ENCODE results near the gene ACAD10.
"Not testable (repeated sequence)": the region's sequence is repeated elsewhere in the genome, so short reads cannot be mapped to it uniquely, and the experiment has no call there.

ACAD10 gene

GRCh38 chr12:111687255-111687654, 1.4 kb downstream of the ACAD10 start:
- no peak for DNase-seq (ENCODE audit: low read depth)

DNA sequence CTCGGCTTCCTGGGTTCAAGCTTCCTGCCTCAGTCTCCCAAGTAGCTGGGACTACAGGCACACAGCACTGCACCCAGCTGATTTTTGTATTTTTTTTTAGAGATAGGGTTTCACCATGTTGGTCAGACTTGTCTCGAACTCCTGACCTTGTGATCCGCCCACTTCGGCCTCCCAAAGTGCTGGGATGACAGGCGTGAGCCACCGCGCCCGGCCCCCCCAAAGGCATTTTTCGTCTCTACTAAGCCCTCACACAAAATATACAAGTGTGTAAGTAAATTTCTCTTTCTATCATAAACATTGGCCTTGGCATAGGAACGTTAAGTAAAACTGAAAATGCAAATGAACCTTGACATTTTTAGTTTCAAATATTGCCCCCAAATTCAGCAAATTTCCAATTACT, 2.1 kb downstream of the ACAD10 start:
- DNase-seq (ENCODE audit: low read depth), result no peak

DNA sequence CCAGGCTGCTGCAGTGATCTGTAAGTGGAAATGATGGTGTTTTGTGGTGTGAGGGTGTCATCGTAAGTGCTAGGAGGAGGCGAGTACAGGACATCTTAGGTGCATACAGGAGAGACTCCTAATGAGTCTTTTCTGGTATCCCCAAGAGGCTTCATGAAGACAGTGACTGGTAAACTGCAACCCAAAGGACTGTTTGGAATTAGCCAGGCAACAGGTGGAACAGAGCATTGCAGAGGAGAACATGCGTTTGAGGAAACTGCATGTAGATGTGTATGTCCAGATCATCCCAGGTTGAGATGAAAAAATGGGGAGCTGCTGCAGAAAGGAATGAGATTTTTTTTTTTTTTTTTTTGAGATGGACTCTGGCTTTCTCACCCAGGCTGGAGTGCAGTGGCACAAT, 5.4 kb downstream of the ACAD10 start:
- no peak for DNase-seq (ENCODE audit: low read depth)

GRCh38 chr12:111692575-111693210, 6.8 kb downstream of the ACAD10 start:
- peak; percentile 31 for DNase-seq (ENCODE audit: low read depth)

DNA sequence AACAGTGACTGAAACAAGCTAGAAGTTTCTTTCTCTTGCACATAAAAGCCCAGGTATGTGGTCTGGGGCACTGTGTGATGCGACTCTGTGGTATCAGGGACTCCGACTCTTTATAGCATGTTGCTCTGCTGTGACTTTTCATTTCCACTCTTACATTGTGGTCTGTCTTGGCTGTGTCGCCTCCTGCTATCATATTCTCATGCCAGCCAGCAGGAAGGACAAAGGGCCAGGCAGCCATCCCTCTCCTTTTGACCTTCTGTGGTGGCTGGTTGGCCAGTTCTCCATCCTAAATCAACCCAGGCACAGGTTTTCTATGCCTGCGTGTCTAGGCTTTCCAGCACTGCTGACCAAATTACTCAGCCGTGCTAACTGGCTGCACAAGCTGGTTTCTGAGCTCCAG, 8.0 kb downstream of the ACAD10 start:
- no peak for DNase-seq (ENCODE audit: low read depth)

DNA sequence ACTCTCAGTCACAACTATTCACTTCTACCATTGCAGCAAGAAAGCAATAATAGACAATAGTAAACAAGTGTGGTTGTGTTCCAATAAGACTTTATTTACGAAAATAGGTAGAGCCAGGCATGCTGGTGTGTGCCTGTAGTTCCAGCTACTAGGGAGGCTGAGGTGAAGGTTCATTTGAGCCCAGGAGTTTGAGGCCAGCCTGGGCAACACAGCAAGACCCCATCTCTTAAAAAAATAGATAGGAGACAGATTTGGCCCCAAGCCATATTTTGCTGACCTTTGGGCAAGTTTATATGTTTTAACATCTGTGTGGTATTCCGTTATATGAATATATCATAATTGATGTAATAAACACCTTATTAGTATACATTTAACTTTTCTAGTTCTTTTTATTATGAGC, 14.1 kb downstream of the ACAD10 start:
- no peak for DNase-seq (ENCODE audit: low read depth)

DNA sequence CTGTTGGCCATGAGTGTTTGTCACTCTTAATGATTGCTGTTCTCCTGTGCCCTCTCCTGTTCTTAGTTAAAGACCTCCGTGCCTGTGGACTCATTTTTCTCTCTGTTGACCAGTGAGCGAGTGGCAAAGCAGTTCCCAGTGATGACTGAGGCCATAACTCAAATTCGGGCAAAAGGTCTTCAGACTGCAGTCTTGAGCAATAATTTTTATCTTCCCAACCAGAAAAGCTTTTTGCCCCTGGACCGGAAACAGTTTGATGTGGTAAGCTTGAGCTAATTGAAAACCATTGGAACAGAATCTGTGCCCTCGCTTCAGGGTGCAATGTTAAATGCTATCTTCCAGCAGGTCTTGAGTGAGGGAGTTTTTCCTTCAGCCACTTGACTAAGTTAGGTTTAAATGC, 19.8 kb downstream of the ACAD10 start:
- no peak for DNase-seq (ENCODE audit: low read depth)

GRCh38 chr12:111706145-111706544, 20.3 kb downstream of the ACAD10 start:
- DNase-seq (ENCODE audit: low read depth), result no peak

DNA sequence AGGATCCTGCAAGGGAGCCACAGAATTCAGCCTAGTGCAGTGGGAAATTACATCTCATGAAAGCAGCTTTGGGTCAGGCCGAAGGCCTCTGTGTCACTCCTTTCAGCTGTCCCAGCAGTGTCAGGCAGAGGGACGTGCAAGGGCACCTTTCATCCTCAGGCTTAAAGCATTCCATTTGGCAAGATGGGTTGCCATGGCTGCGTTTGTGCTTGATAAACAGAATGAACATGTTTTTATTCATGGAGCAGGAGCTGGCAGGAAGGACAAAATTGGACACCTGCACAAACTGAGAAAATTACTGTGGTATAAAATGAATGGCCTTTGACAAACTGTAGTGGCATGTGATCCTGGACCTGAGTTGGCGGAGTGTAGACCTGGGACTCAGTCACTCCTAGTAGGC, 29.4 kb downstream of the ACAD10 start:
- no peak for DNase-seq (ENCODE audit: low read depth)

DNA sequence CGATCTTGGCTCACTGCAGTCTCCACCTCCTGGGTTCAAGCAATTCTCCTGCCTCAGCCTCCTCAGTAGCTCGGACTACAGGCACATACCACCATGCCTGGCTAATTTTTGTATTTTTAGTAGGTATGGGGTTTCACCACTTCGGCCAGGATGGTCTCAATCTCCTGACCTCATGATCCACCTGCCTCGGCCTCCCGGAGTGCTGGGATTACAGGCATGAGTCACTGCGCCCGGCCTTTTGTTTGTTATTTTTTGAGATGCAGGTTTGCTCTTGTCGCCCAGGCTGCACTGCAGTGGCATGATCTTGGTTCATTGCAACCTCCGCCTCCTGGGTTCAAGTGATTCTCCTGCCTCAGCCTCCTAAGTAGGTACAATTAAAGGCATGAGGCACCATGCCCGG, 33.5 kb downstream of the ACAD10 start:
- not testable (repeated sequence) for DNase-seq (ENCODE audit: low read depth)

DNA sequence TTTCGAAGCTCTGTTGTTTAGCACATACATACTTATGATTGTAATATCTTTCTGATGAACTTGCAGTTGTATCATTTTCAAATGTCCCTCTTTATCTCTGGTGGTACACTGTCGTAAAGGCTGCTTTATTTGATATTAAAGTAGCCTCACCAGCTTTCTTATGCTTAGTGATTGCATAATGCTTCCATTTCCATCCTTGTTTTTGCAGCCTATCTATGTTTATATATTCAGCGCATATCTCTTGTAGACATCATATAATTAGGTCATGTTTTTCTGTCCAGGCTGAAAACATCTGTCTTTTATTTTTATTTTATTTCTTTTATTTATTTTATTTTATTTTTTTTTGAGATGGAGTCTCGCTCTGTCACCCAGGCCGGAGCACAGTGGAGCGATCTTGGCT, 34.6 kb downstream of the ACAD10 start:
- DNase-seq (ENCODE audit: low read depth), result peak; percentile 76

DNA sequence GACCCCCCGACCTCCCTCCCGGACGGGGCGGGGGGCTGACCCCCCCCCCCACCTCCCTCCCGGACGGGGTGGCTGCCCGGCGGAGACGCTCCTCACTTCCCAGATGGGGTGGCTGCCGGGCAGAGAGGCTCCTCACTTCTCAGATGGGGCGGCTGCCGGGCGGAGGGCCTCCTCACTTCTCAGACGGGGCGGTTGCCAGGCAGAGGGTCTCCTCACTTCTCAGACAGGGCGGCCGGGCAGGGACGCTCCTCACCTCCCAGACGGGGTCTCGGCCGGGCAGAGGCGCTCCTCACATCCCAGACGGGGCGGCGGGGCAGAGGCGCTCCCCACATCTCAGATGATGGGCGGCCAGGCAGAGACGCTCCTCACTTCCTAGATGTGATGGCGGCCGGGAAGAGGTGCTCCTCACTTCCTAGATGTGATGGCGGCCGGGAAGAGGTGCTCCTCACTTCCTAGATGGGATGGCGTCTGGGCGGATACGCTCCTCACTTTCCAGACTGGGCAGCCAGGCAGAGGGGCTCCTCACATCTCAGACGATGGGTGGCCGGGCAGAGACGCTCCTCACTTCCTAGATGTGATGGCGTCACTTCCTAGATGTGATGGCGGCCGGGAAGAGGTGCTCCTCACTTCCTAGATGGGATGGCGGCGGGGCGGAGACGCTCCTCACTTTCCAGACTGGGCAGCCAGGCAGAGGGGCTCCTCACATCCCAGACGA, 38.0 kb downstream of the ACAD10 start:
- not testable (repeated sequence) for DNase-seq (ENCODE audit: low read depth)

- DNase-seq (ENCODE audit: low read depth), result no peak
These were observed 42.9 kb downstream of the ACAD10 start for GRCh38 chr12:111728795-111729194.

- no peak for DNase-seq (ENCODE audit: low read depth)
These were observed 44.6 kb downstream of the ACAD10 start for GRCh38 chr12:111730420-111730819.

- no peak for DNase-seq (ENCODE audit: low read depth)
These were observed 46.9 kb downstream of the ACAD10 start for GRCh38 chr12:111732786-111733185.

DNA sequence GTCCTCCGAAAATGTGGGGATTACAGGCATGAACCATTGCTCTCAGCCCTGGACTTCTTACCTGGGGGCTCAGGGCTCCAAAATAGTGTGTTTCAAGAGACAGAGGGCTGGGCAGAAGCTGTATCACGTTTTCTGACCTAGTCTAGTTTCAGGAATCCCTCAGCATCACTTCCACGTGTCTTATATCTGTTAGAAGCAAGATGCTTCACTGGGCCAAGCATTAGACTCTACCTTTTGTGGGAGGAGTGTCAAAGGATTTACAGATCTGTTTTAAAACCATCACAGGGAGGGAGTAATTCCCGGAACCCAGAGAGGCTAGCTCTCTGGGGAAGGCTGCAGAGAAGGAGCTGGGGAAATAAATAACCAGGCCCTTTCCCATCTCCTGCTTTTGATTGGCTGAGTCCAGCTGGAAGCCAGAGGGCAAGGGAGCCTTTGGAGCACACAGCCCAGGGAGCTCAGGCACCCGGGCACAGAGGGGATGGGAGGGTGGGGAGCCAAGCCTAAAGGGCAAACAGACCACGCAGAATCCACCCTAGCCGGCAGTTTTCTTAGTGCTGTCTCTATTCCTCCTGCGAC, 47.6 kb downstream of the ACAD10 start:
- DNase-seq (ENCODE audit: low read depth), result no peak

- not testable (repeated sequence) for DNase-seq (ENCODE audit: low read depth)
These were observed 53.7 kb downstream of the ACAD10 start for GRCh38 chr12:111739524-111739923.

DNA sequence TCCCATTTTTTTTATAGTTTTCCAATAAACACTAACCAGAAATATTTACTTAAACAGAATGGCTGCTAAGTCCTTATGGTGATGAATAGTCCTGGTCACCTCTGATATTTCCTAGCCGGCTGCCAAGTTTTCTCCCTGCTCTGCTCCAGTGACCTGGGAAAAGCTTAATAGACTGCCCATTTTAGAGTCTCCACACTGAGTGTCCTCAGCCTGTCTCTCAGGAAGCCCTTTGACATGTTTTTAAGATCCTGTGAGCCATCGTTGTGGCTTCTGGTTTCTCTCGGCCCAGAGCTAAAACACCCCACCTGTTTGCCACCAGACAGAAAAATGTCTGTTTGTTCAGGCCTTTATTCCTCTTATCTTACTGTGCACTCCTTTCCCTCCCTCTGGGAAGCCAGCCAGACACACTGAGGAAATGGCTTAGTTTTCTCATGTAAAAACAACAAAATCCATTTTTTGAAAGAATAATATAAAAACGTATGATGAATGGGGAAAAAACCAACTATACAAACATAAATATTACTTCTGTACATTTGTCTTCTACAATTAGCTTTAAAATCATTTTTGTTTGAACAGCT, 55.5 kb downstream of the ACAD10 start:
- peak; percentile 63 for DNase-seq (ENCODE audit: low read depth)

DNA sequence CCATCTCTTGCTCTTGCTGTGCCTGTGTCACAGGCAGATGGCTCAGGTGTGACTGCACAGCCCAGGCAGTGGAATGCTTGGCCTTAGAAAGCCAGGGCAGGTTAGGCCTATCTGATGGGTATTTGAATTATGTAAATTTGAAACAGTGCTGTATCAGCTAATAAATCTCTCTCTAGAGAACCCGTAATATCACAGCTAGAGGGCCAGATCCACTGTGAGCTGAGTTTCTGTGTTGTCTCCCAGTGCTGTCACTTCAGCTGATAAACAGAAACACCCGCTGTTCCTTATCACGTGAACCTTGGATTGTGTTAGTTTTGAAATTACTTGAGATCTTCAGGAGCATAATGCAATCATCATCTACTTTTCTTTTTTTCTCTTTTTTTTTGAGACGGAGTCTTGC, 59.4 kb downstream of the ACAD10 start:
- no peak for DNase-seq (ENCODE audit: low read depth)

DNA sequence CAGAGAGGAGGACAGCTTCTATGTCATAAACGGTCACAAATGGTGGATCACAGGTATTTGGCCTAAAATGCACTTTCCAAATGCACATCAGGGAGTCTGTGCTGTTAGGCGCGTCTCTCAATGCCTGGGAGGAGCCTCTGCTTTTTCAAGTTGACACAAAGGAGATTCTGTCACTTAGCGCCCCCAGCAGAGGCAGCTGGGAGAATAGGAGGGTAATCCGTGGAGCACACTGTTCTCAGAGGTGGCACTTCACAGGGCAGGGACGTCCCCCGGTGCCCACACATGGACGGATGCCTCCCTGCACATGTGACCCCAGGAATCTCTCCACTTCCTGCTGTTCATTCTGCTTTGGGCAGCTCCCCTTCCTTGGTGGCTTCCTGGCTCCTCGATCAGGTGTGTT, 61.5 kb downstream of the ACAD10 start:
- DNase-seq (ENCODE audit: low read depth), result no peak

DNA sequence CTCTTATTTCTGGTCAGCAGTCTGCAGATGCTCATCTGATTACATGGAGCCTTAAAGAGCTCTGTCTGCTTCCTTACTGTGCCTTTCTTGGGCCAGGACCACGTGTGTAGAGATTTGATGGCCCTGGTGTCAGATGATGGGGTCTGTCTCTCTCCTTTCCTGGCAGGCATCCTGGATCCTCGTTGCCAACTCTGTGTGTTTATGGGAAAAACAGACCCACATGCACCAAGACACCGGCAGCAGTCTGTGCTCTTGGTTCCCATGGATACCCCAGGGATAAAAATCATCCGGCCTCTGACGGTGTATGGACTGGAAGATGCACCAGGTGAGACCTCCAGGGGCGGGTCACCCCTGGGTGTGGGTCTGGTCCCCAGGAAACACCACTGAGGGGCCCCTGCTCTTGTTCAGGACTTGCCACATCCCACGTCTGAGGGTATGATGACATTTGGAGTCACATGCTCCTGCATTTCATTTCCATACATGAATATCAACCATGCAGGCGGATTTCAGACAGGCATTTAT, 62.4 kb downstream of the ACAD10 start:
- no peak for DNase-seq (ENCODE audit: low read depth)

GRCh38 chr12:111748867-111749266, 63.0 kb downstream of the ACAD10 start:
- no peak for DNase-seq (ENCODE audit: low read depth)

- no peak for DNase-seq (ENCODE audit: low read depth)
These were observed 63.5 kb downstream of the ACAD10 start for GRCh38 chr12:111749391-111749790.
